HG03280 (cell line): Measurements from ENCODE around the gene ING5.

Experiments used
- ATAC-seq: cut with Tn5 transposase; IDR thresholded peaks from one replicate; pipeline ENCODE4 v1.9.1; 2021; ENCODE audit warnings: mild to moderate bottlenecking, moderate library complexity; ENCODE audit not compliant: unreplicated experiment

Gene ING5

GRCh38 chr2:241774419-241775222 lies 72.8 kb downstream of the ING5 start:
- no peak for ATAC-seq

DNA sequence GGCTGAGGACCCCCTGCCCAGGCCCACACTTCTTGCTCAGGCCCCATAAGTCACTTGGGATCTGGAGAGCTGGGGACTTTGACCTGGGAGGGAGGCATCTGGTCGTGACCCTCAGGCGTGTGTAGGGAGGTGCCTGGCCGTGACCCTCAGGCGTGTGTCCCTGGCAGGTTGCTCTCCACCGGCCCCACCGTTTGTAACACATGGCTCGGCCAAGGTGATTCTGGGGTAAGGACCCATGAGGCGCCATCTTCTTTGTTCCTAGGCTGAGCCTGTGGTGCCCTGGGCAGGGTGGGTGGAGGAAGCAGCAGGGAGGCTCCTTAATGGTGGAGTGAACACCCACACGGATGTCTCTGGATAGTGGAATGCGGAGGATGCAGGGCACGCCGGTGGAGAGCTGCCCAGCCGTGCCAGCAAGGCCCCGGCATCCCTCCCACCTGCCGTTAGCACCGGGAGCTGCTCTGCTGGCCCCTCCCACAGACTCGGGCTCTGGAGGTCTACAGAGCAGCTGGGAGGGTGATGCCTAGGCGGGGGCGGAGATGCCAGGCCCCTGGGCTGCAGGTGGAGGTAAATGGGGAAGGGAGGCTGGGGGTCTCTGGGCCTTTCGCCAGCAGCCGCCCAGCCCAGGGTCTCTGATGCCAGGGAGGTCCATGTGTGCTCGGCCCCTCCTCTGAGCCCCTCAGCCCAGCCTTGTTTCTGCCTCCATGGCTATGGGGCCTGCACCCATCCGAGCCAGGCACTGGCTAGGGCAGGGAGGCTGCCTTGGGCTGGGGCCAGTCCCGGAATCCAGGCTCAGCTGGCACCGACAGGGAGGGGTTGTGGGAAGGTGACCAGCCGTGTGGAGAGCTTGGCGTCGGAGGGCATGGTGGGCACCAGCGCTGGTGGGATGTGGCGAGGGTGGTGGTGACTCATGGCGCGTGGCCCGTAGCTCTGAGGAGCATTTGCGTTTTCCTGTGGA lies 73.7 kb downstream of the ING5 start:
- ATAC-seq = no peak

GRCh38 chr2:241776336-241777169 lies 74.7 kb downstream of the ING5 start, which contains the start of gene GAL3ST2:
Gene GAL3ST2 (plus strand): TSS chr2:241776822. CDS start chr2:241776956, 134 bp downstream.
- no peak for ATAC-seq

DNA sequence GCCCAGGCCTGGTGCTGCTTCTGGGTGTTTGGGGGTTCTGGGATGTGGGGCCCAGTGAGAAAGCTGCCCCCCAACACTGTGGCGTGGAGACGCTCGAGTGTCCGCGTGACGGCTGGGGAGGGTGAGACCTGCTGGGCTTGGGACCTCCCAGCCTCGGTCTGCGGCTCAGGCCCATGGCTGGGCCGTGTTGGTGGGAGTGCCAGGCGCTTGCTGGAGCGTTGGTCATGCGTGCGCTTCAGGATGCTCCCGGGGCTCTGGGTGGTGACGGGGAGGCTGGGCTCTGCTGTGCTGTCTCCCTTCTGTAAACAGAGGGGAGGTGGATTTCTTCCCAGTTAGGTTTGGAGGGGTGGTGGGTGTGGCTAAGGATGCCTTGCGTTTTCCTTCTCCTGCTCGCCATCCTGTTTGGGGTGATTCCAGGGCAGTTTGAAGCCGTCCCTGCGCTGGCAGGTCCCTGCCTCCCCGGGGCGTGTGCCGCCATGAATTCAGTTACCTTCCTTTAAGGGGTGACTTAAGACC lies 75.4 kb downstream of the ING5 start:
- no peak for ATAC-seq

GRCh38 chr2:241777686-241778627 lies 76.1 kb downstream of the ING5 start:
- no peak for ATAC-seq
